ENCODE measurements around the gene AICDA. TPM values are rescaled to one million over a fixed set of nuclear protein-coding genes. Genes with fewer than 3 reads are reported as not detected.
"Not testable (repeated sequence)": the region's sequence is repeated elsewhere in the genome, so short reads cannot be mapped to it uniquely, and the experiment has no call there.

Gene AICDA
- total RNA-seq, 1 donor from 2014 or later, result not detected

DNA sequence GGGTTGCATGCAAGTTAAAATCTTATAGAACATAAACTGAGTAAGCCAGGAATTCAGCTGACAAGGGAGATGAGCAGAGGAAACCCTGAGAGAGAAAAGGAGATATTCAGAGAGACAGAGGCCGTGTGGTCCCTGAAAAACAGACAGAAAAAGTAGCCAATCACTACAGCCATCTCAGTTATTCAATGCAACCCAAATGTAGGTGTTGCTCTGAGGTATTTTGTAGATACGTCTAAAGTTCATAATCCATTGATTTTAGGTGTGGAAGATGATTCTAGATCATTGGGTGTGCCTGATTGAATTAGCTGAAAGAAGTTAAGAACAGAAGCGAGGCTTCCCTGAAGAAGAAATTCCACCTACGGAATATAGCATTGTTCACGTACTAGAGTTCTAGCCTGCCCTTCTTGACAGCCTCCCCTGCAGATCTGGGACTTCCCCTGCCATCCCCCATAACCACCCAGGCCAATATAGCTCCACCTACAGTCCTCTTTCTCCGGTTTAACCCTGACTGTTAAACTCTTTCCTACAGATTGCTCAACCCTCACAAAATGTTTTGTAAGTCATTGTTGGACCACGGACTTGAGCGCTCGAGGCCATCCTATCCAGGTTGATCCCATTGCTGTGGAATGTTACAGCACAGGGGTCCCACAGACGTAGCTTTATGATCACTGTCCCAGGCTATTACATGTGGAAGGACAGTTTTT is 21.7 kb downstream of the AICDA start:
- Histone ChIP-seq H3K4me1 (no peaks in the 10 kb centered on the region), H3F3A (ENCODE audit: low read depth) (no peaks in the 10 kb centered on the region), H3K27ac (no peak overlapping the region), H3K79me2 (ENCODE audit: low read depth) (no peaks in the 10 kb centered on the region), H2AFZ (replicated peaks) (peak overlapping the region; percentile 33), H3K9ac (no peak overlapping the region), H3K9me3 (ENCODE audit: low read depth) (no peaks in the 10 kb centered on the region), H3K4me2 (no peak overlapping the region), H3K27me3 (no peaks in the 10 kb centered on the region), H3K36me3 (no peaks in the 10 kb centered on the region), H4K20me1 (ENCODE audit: low read depth) (no peaks in the 10 kb centered on the region), H3K4me3 (no peak overlapping the region)
- H3K27ac Mint-ChIP-seq, result no peak overlapping the region
- no peak for TF ChIP-seq EZH2 (IDR thresholded peaks at IDR 0.05)
- peak; percentile 11 for TF ChIP-seq CTCF (IDR thresholded peaks at IDR 0.05)
- H3K4me3 Mint-ChIP-seq, result no peak overlapping the region
- H3K9me3 Mint-ChIP-seq, result no peaks in the 10 kb centered on the region
- DNase-seq (ENCODE audit: low spot score), result no peak
- no peaks in the 10 kb centered on the region for H3K36me3 Mint-ChIP-seq
- H3K27me3 Mint-ChIP-seq (ENCODE audit: insufficient read depth, low read depth), result peaks cover 5% of the 10 kb centered on the region
- no peaks in the 10 kb centered on the region for H3K4me1 Mint-ChIP-seq

DNA sequence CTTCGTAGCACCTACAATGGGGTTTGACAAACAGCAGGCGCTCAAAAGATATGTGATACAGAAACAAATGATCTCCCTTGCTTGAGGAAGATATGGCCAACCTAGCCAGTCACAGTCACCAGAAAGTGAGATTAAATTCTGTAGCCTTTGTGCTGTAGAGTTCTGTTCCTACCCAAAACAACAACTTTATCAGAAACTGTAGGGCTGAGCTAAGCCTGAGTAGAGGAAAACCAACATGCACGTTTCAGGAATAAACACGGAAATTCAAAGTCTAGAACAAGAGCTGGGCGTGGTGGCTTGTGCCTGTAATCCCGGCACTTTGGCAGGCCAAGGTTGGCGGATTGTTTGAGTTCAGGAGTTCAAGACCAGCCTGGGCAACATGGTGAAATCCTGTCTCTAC is 23.0 kb downstream of the AICDA start:
- Histone ChIP-seq H3F3A (ENCODE audit: low read depth) (no peaks in the 10 kb centered on the region), H2AFZ (replicated peaks) (no peak overlapping the region), H3K4me3 (no peak overlapping the region), H4K20me1 (ENCODE audit: low read depth) (no peaks in the 10 kb centered on the region), H3K4me1 (no peaks in the 10 kb centered on the region), H3K27ac (no peak overlapping the region), H3K27me3 (no peaks in the 10 kb centered on the region), H3K79me2 (ENCODE audit: low read depth) (no peaks in the 10 kb centered on the region), H3K4me2 (no peak overlapping the region), H3K36me3 (no peaks in the 10 kb centered on the region), H3K9me3 (ENCODE audit: low read depth) (no peaks in the 10 kb centered on the region), H3K9ac (no peak overlapping the region)
- no peaks in the 10 kb centered on the region for H3K36me3 Mint-ChIP-seq
- no peaks in the 10 kb centered on the region for H3K9me3 Mint-ChIP-seq
- TF ChIP-seq CTCF (IDR thresholded peaks at IDR 0.05), result no peak
- no peak for TF ChIP-seq EZH2 (IDR thresholded peaks at IDR 0.05)
- no peak for TF ChIP-seq EZH2phosphoT487 (IDR thresholded peaks at IDR 0.05)
- peaks cover 4% of the 10 kb centered on the region for H3K27me3 Mint-ChIP-seq (ENCODE audit: insufficient read depth, low read depth)
- DNase-seq (ENCODE audit: low spot score), result no peak
- H3K4me3 Mint-ChIP-seq, result no peak overlapping the region
- no peaks in the 10 kb centered on the region for H3K4me1 Mint-ChIP-seq
- no peak overlapping the region for H3K27ac Mint-ChIP-seq

GRCh38 chr12:8584478-8584877 is 28.2 kb downstream of the AICDA start:
- H3K4me2 ChIP-seq; H3K27ac ChIP-seq; H4K20me1 ChIP-seq (ENCODE audit: low read depth); H3K9me3 ChIP-seq (ENCODE audit: low read depth); H3K4me3 ChIP-seq; H2AFZ ChIP-seq (replicated peaks); H3K4me1 ChIP-seq; H3K27me3 ChIP-seq; H3K27ac Mint-ChIP-seq; H3K9ac ChIP-seq; H3K36me3 ChIP-seq; H3F3A ChIP-seq (ENCODE audit: low read depth); H3K27me3 Mint-ChIP-seq (ENCODE audit: insufficient read depth, low read depth); H3K79me2 ChIP-seq (ENCODE audit: low read depth); DNase-seq (ENCODE audit: low spot score); H3K4me3 Mint-ChIP-seq; H3K36me3 Mint-ChIP-seq; H3K9me3 Mint-ChIP-seq; H3K4me1 Mint-ChIP-seq: not testable (repeated sequence)
- peak; percentile 4 for TF ChIP-seq CTCF (IDR thresholded peaks at IDR 0.05)
